Calu3 (cell line): ENCODE results near the gene CD68. TPM values are rescaled to one million over a fixed set of nuclear protein-coding genes. Genes with fewer than 3 reads are reported as not detected.
A peak's percentile ranks its signal among the peaks of the same experiment; 100 is the strongest.

Source experiments
- BruUV-seq: library from RNA; stranded (reverse); fragments of 400-500 nt; replicated peaks from 2 replicates; lab custom pipeline; 2021; lab: Mats Ljungman, UMichigan
- CTCF ChIA-PET: fragments of 300-600 bp; sonication (Branson Sonifier 250); formaldehyde crosslinking; loops from one replicate; lab custom pipeline; 2022; ENCODE audit warnings: antibody characterized with exemption; lab: Charles Lee
- DNase-seq: peaks from one replicate; pipeline ENCODE4 v3.0.0; 2022
- H3K27ac Mint-ChIP-seq: one replicate; pipeline ENCODE4 v1.8.0; 2022; ENCODE audit warnings: mixed read lengths; ENCODE audit not compliant: unreplicated experiment
- H3K27me3 Mint-ChIP-seq: one replicate; pipeline ENCODE4 v1.8.0; 2022; ENCODE audit warnings: mixed read lengths; ENCODE audit not compliant: unreplicated experiment
- H3K36me3 Mint-ChIP-seq: one replicate; pipeline ENCODE4 v1.8.0; 2022; ENCODE audit warnings: mild to moderate bottlenecking, moderate library complexity, mixed read lengths; ENCODE audit not compliant: insufficient read depth, unreplicated experiment
- H3K4me1 Mint-ChIP-seq: one replicate; pipeline ENCODE4 v1.8.0; 2022; ENCODE audit warnings: mild to moderate bottlenecking, low read depth, mixed read lengths; ENCODE audit not compliant: unreplicated experiment
- H3K4me3 Mint-ChIP-seq: one replicate; pipeline ENCODE4 v1.8.0; 2022; ENCODE audit warnings: mild to moderate bottlenecking, low read depth, moderate library complexity, mixed read lengths; ENCODE audit not compliant: unreplicated experiment
- H3K9me3 Mint-ChIP-seq: one replicate; pipeline ENCODE4 v1.8.0; 2022; ENCODE audit warnings: low read depth, mixed read lengths; ENCODE audit not compliant: unreplicated experiment
- intact Hi-C: fragments of 100-400 bp; cut with micrococcal nuclease; formaldehyde crosslinking; loops from one replicate; pipeline ENCODE4 v1.10.0; 2022; ENCODE audit not compliant: unreplicated experiment
- total RNA-seq: library from RNA; stranded (reverse); gene quantifications from 2 replicates; pipeline ENCODE4 v1.2.3, GENCODE V29; 2022
- TF ChIP-seq, protein P1 (sequence below): fragments of 200-600 bp; IDR thresholded peaks from one replicate; pipeline ENCODE4 v1.8.0; 2022; ENCODE audit warnings: antibody characterized with exemption; ENCODE audit not compliant: unreplicated experiment

CD68 gene
- total RNA-seq, 1 experiment from 2014 or later, result 28.6 TPM

DNA sequence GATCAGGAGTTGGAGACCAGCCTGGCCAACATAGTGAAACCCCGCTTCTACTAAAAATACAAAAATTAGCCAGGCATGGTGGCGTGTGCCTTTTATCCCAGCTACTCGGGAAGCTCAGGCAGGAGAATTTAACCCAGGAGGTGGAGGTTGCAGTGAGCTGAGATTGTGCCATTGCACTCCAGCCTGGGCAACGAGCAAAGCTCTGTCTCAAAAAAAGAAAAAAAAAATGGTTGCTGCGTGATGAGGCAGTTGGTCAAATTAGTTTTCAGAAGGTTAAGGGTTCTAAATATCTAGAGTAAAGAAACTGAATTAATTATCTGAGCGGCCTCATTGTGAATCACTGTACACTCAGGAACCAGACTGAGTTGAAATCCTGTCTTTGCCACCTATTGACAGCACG, 3.5 kb upstream of the CD68 start:
- no peak overlapping the region for H3K4me3 Mint-ChIP-seq
- H3K27ac Mint-ChIP-seq, result no peak overlapping the region
- CTCF ChIA-PET, result no interaction called here
- BruUV-seq, result no TSS peak
- intact Hi-C loops, result no loop called here
- H3K36me3 Mint-ChIP-seq, result peaks cover 96% of the 10 kb centered on the region
- no peaks in the 10 kb centered on the region for H3K27me3 Mint-ChIP-seq
- no peak for DNase-seq
- TF ChIP-seq, protein P1, sequence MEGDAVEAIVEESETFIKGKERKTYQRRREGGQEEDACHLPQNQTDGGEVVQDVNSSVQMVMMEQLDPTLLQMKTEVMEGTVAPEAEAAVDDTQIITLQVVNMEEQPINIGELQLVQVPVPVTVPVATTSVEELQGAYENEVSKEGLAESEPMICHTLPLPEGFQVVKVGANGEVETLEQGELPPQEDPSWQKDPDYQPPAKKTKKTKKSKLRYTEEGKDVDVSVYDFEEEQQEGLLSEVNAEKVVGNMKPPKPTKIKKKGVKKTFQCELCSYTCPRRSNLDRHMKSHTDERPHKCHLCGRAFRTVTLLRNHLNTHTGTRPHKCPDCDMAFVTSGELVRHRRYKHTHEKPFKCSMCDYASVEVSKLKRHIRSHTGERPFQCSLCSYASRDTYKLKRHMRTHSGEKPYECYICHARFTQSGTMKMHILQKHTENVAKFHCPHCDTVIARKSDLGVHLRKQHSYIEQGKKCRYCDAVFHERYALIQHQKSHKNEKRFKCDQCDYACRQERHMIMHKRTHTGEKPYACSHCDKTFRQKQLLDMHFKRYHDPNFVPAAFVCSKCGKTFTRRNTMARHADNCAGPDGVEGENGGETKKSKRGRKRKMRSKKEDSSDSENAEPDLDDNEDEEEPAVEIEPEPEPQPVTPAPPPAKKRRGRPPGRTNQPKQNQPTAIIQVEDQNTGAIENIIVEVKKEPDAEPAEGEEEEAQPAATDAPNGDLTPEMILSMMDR, result no peak
- H3K9me3 Mint-ChIP-seq, result no peaks in the 10 kb centered on the region
- peaks cover 32% of the 10 kb centered on the region for H3K4me1 Mint-ChIP-seq

DNA sequence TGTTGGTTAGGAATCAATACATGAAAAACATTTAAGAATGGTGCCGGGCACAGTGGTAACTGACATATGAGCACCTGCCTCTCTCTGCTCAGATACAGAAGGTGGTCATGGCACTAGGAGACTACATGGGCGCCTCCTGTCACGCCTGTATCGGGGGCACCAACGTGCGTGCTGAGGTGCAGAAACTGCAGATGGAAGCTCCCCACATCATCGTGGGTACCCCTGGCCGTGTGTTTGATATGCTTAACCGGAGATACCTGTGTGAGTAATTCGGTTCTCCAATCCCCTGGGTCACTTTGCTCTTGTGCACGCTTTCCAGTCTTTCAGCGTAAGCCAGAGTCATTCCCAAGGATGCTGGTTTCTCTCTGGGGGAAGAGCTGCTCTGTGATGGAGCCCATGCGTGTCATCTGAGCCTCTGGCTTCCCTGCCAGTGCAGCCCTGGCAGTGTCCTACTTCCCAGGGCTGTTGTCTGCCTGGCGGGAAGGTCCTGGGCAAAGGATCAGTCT, 3.0 kb upstream of the CD68 start:
- H3K9me3 Mint-ChIP-seq, result no peaks in the 10 kb centered on the region
- peak overlapping the region; percentile 20 for H3K27ac Mint-ChIP-seq
- no TSS peak for BruUV-seq
- no peak for DNase-seq
- H3K4me1 Mint-ChIP-seq, result peaks cover 37% of the 10 kb centered on the region
- H3K4me3 Mint-ChIP-seq, result no peak overlapping the region
- TF ChIP-seq, protein P1, result no peak
- H3K36me3 Mint-ChIP-seq, result peaks cover 96% of the 10 kb centered on the region
- CTCF ChIA-PET, result no interaction called here
- no peaks in the 10 kb centered on the region for H3K27me3 Mint-ChIP-seq
- intact Hi-C loops, result no loop called here

DNA sequence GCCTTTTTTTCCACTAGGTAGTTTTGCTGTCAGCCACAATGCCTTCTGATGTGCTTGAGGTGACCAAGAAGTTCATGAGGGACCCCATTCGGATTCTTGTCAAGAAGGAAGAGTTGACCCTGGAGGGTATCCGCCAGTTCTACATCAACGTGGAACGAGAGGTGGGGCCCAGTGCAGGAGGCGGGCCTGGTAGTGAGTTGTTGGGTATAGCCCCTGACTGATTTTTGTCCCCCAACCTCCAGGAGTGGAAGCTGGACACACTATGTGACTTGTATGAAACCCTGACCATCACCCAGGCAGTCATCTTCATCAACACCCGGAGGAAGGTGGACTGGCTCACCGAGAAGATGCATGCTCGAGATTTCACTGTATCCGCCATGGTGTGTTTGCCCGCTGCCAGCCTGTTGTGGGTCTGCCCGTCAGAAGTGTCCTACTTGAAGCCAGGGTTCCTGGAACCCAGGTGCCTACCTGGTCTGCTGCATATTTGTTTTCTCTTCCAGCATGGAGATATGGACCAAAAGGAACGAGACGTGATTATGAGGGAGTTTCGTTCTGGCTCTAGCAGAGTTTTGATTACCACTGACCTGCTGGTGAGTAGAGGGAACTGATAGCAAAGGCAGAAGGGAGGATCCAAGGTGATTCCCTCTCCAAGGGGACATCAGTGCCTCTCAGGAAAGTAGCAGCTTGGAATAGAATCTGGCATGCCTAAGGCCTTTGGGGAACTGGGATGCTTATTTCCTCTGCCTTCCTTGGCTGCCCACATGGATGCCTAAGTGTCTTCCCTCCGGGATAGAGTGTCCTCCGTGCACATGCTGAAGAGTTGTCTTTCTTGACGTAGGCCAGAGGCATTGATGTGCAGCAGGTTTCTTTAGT, 1.9 kb upstream of the CD68 start:
- Mint-ChIP-seq H3K27me3 (no peaks in the 10 kb centered on the region), H3K36me3 (peaks cover 92% of the 10 kb centered on the region), H3K9me3 (no peaks in the 10 kb centered on the region), H3K27ac (no peak overlapping the region), H3K4me3 (no peak overlapping the region), H3K4me1 (peaks cover 29% of the 10 kb centered on the region)
- DNase-seq, result no peak
- no TSS peak for BruUV-seq
- intact Hi-C loops, result loop anchor here (2.0 kb wide), 1 partner anchor 111 kb away; the partner anchor contains the start of gene WRAP53
- TF ChIP-seq, protein P1, result no peak
- CTCF ChIA-PET, result no interaction called here

DNA sequence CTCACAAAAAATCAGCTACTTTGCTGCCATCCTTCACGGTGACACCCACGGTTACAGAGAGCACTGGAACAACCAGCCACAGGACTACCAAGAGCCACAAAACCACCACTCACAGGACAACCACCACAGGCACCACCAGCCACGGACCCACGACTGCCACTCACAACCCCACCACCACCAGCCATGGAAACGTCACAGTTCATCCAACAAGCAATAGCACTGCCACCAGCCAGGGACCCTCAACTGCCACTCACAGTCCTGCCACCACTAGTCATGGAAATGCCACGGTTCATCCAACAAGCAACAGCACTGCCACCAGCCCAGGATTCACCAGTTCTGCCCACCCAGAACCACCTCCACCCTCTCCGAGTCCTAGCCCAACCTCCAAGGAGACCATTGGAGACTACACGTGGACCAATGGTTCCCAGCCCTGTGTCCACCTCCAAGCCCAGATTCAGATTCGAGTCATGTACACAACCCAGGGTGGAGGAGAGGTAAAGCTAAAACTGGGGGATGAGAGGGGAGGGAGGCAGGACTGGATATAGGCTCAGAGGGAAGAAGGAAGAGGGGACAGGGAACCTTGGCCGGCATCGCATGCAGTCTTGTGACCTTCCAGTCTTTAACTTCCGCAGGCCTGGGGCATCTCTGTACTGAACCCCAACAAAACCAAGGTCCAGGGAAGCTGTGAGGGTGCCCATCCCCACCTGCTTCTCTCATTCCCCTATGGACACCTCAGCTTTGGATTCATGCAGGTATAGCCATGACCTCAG, 581 bp downstream of the CD68 start:
- Mint-ChIP-seq H3K9me3 (no peaks in the 10 kb centered on the region), H3K4me3 (peak overlapping the region; percentile 53), H3K36me3 (peaks cover 92% of the 10 kb centered on the region), H3K27ac (peak overlapping the region; percentile 94), H3K4me1 (peaks cover 28% of the 10 kb centered on the region), H3K27me3 (no peaks in the 10 kb centered on the region)
- no TSS peak for BruUV-seq
- intact Hi-C loops, result loop anchor here (2.0 kb wide), 1 partner anchor 109 kb away; the partner anchor contains the start of gene WRAP53
- no peak for DNase-seq
- CTCF ChIA-PET, result interaction anchor here (1.0 kb wide), 1 partner anchor 35 kb away, joined by 5 read pairs; the partner anchor contains the start of gene FXR2
- TF ChIP-seq, protein P1, result no peak
